Measurements from ENCODE around the gene KCNQ1. TPM values are rescaled to one million over a fixed set of nuclear protein-coding genes. Genes with fewer than 3 reads are reported as not detected.

The KCNQ1 gene
- total RNA-seq, 1 experiment from 2014 or later, result 10.7 TPM

DNA sequence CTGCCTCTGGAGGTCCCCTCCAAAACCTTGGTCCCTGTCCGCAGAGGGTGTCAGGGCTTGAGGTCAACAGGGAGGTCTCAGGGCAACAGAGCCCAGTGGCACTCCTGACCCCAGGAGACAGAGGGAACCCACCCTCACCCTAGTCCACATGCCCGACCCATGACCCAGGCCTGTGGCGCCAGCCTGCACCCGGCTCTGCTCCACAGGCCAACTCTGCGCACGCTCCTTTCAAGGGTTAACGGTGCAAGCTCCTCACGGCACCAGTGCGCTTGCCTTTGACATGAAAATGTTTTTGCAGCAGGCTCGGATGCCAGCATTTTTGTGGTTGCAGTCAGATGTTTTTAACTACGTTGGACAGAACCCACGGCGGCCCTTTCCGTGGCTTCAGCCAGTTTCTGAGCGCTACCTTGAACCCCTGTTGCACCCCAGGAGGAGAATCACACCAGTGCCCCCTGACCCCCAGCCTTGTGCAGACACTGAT, 372.2 kb downstream of the KCNQ1 start:
- no TSS peak for BruUV-seq (replicated peaks)
- H3K36me3 ChIP-seq (ENCODE audit: control insufficient read depth in 1 of 2, insufficient read depth in 2 of 2, low read length in 2 of 2), result no peaks in the 10 kb centered on the region
- DNase-seq (ENCODE audit: low read depth, low spot score) (no peak), ATAC-seq (no peak)
- no peaks in the 10 kb centered on the region for H4K20me1 ChIP-seq (ENCODE audit: insufficient read depth)
- TF ChIP-seq SP1 (IDR thresholded peaks at IDR 0.05; ENCODE audit: low read depth) (no peak), RAD21 (IDR thresholded peaks at IDR 0.05; ENCODE audit: low read depth) (no peak), SIN3A (IDR thresholded peaks at IDR 0.05; ENCODE audit: low read depth) (no peak), CTCF (IDR thresholded peaks at IDR 0.05 in 2 of 3, conservative IDR thresholded peaks at IDR 0.05 in 1 of 3; ENCODE audit: borderline replicate concordance in 1 of 3, insufficient read depth in 1 of 3, low read depth in 2 of 3, low read length in 2 of 3) (no peak), ELF1 (IDR thresholded peaks at IDR 0.05; ENCODE audit: borderline replicate concordance, low read depth) (no peak), YY1 (IDR thresholded peaks at IDR 0.05; ENCODE audit: extremely low read depth, insufficient replicate concordance, low read depth, low read length) (no peak), MAX (IDR thresholded peaks at IDR 0.05) (no peak), CEBPB (IDR thresholded peaks at IDR 0.05; ENCODE audit: low read depth) (no peak), JUND (IDR thresholded peaks at IDR 0.05) (no peak)
- TF ChIP-seq, protein P1, sequence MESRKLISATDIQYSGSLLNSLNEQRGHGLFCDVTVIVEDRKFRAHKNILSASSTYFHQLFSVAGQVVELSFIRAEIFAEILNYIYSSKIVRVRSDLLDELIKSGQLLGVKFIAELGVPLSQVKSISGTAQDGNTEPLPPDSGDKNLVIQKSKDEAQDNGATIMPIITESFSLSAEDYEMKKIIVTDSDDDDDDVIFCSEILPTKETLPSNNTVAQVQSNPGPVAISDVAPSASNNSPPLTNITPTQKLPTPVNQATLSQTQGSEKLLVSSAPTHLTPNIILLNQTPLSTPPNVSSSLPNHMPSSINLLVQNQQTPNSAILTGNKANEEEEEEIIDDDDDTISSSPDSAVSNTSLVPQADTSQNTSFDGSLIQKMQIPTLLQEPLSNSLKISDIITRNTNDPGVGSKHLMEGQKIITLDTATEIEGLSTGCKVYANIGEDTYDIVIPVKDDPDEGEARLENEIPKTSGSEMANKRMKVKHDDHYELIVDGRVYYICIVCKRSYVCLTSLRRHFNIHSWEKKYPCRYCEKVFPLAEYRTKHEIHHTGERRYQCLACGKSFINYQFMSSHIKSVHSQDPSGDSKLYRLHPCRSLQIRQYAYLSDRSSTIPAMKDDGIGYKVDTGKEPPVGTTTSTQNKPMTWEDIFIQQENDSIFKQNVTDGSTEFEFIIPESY (IDR thresholded peaks at IDR 0.05; ENCODE audit: extremely low read depth, insufficient replicate concordance, low read length), result no peak
- H3K9ac ChIP-seq (ENCODE audit: low read length), result no peak overlapping the region
- H3K27ac ChIP-seq (ENCODE audit: low read depth, low read length), result no peak overlapping the region
- intact Hi-C loops (cut with micrococcal nuclease), result no loop called here
- H3K4me2 ChIP-seq (ENCODE audit: low read length), result no peak overlapping the region
- 0 out of 2 replicates have a peak, but pooled peaks cover 2% of the 10 kb centered on the region for H3K27me3 ChIP-seq (ENCODE audit: insufficient read depth, low read length)
- H2AFZ ChIP-seq (ENCODE audit: low read depth, low read length, poor library complexity, severe bottlenecking), result no peak overlapping the region
- ChIA-PET POLR2A (no interaction called here), CTCF (no interaction called here), RAD21 (ENCODE audit: low non-redundant PET in 1 of 2, low total read pairs in 2 of 2, uncharacterized antibody in 2 of 2, unreplicated experiment in 2 of 2) (no interaction called here)
- H3K4me1 ChIP-seq (ENCODE audit: control insufficient read depth in 1 of 2, insufficient read depth in 2 of 2, low read length in 2 of 2), result no peaks in the 10 kb centered on the region
- no peaks in the 10 kb centered on the region for H3K9me2 ChIP-seq (ENCODE audit: insufficient read depth)
- H3K79me2 ChIP-seq (ENCODE audit: insufficient read depth, low read length), result no peaks in the 10 kb centered on the region
- H3K4me3 ChIP-seq (replicated peaks in 1 of 2; ENCODE audit: low read depth in 1 of 2, low read length in 2 of 2), result no peak overlapping the region
- peaks cover 0 to 13% of the 10 kb centered on the region in 2 experiments; a peak in 2 of 4 replicates for H3K9me3 ChIP-seq (ENCODE audit: control insufficient read depth in 1 of 2, insufficient read depth in 1 of 2, low read depth in 1 of 2, low read length in 2 of 2)
